Osteocyte (in vitro differentiated cells): ENCODE data around the gene THRB. TPM values are rescaled to one million over a fixed set of nuclear protein-coding genes. Genes with fewer than 3 reads are reported as not detected.

Experiments used
- DNase-seq: peaks from one replicate; pipeline ENCODE4 v3.0.0; 2021; ENCODE audit warnings: mixed read lengths; ENCODE audit not compliant: unreplicated experiment; ENCODE audit errors: extremely low spot score
- H3K27ac Mint-ChIP-seq: one replicate; pipeline ENCODE4 v1.8.0; 2021; ENCODE audit warnings: mild to moderate bottlenecking, mixed read lengths; ENCODE audit not compliant: unreplicated experiment
- H3K27me3 Mint-ChIP-seq: one replicate; pipeline ENCODE4 v1.8.0; 2021; ENCODE audit warnings: mixed read lengths; ENCODE audit not compliant: unreplicated experiment
- H3K36me3 Mint-ChIP-seq: one replicate; pipeline ENCODE4 v1.8.0; 2021; ENCODE audit warnings: mixed read lengths; ENCODE audit not compliant: unreplicated experiment
- H3K4me1 Mint-ChIP-seq: one replicate; pipeline ENCODE4 v1.8.0; 2021; ENCODE audit warnings: mixed read lengths; ENCODE audit not compliant: unreplicated experiment
- H3K4me3 Mint-ChIP-seq: one replicate; pipeline ENCODE4 v1.8.0; 2021; ENCODE audit warnings: mild to moderate bottlenecking, moderate library complexity, mixed read lengths; ENCODE audit not compliant: unreplicated experiment
- H3K9me3 Mint-ChIP-seq: one replicate; pipeline ENCODE4 v1.8.0; 2021; ENCODE audit warnings: mixed read lengths; ENCODE audit not compliant: unreplicated experiment
- CTCF ChIP-seq: fragments of 200-600 bp; sonication (generic); IDR thresholded peaks from 2 replicates; pipeline ENCODE4 v1.5.0; 2021; ENCODE audit warnings: antibody characterized with exemption, mild to moderate bottlenecking, moderate library complexity
- total RNA-seq: library from RNA; stranded (reverse); gene quantifications from 2 replicates; pipeline ENCODE4 v1.2.1, GENCODE V29; 2021

THRB gene
- total RNA-seq, 1 donor from 2014 or later = 4.6 TPM

GRCh38 chr3:24244491-24244890, 250.2 kb downstream of the THRB start:
- Mint-ChIP-seq H3K4me1 (peaks cover 21% of the 10 kb centered on the region), H3K4me3 (no peak overlapping the region), H3K36me3 (no peaks in the 10 kb centered on the region), H3K27ac (no peak overlapping the region), H3K9me3 (no peaks in the 10 kb centered on the region), H3K27me3 (no peaks in the 10 kb centered on the region)
- no peak for TF ChIP-seq CTCF
- DNase-seq = no peak

- no peak for TF ChIP-seq CTCF
- Mint-ChIP-seq H3K27ac (peak overlapping the region; percentile 78), H3K36me3 (no peaks in the 10 kb centered on the region), H3K4me1 (peaks cover 36% of the 10 kb centered on the region), H3K9me3 (no peaks in the 10 kb centered on the region), H3K27me3 (no peaks in the 10 kb centered on the region), H3K4me3 (peak overlapping the region; percentile 14)
- DNase-seq = no peak
Measured at GRCh38 chr3:24242012-24242698, 252.5 kb downstream of the THRB start.

GRCh38 chr3:24240306-24240705, 254.3 kb downstream of the THRB start:
- DNase-seq = no peak
- Mint-ChIP-seq H3K9me3 (no peaks in the 10 kb centered on the region), H3K4me3 (no peak overlapping the region), H3K27me3 (no peaks in the 10 kb centered on the region), H3K27ac (no peak overlapping the region), H3K4me1 (peaks cover 38% of the 10 kb centered on the region), H3K36me3 (no peaks in the 10 kb centered on the region)
- TF ChIP-seq CTCF = no peak

- peak; percentile 66 for TF ChIP-seq CTCF
- Mint-ChIP-seq H3K27ac (peak overlapping the region; percentile 71), H3K36me3 (no peaks in the 10 kb centered on the region), H3K9me3 (no peaks in the 10 kb centered on the region), H3K4me1 (peaks cover 33% of the 10 kb centered on the region), H3K27me3 (no peaks in the 10 kb centered on the region), H3K4me3 (no peak overlapping the region)
- DNase-seq = no peak
Measured at GRCh38 chr3:24237971-24238706, 256.5 kb downstream of the THRB start.

GRCh38 chr3:24235121-24235520, 259.5 kb downstream of the THRB start:
- H3K4me1 Mint-ChIP-seq = peaks cover 17% of the 10 kb centered on the region
- no peaks in the 10 kb centered on the region for H3K27me3 Mint-ChIP-seq
- no peaks in the 10 kb centered on the region for H3K36me3 Mint-ChIP-seq
- no peak overlapping the region for H3K4me3 Mint-ChIP-seq
- no peak for DNase-seq
- no peak for TF ChIP-seq CTCF
- no peak overlapping the region for H3K27ac Mint-ChIP-seq
- H3K9me3 Mint-ChIP-seq = no peaks in the 10 kb centered on the region
